ENCODE results near the gene EHBP1.

- TF ChIP-seq EZH2phosphoT487 (IDR thresholded peaks at IDR 0.05; ENCODE audit: borderline replicate concordance, low read length) (no peak), CTCF (IDR thresholded peaks at IDR 0.05; ENCODE audit: low read depth, low read length, poor library complexity, severe bottlenecking) (no peak)
Observed at GRCh38 chr2:62812921-62813825, 107.7 kb downstream of the EHBP1 start.
